Measurements from ENCODE around the gene RASGEF1B. TPM values are rescaled to one million over a fixed set of nuclear protein-coding genes. Genes with fewer than 3 reads are reported as not detected.

Gene RASGEF1B
- total and polyA plus RNA-seq, 5 donors from 2014 or later, result 1.1 to 28.0 (median 2.4) TPM

DNA sequence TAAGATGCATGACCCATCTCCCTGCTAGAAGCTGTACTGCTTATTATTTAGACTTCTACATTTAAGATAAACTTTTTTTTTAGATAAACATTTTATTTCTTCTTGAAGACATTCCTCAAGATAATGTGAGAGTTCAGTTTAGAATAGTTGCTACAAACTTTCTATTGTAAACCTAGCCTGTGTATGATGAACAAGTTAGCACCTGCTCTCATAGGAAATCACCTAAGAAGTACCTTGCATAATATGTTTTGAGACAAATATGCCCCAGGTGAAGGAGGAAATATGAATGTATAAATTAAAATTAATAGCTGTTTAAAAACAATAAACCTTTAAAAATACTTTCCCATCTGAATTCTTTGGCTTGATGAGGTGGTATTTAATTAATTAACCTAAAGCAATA, 35.6 kb downstream of the RASGEF1B start:
- Histone ChIP-seq H3K27ac (ENCODE audit: insufficient read depth, low read length, poor library complexity, severe bottlenecking) (no peak overlapping the region), H3K36me3 (ENCODE audit: control insufficient read depth, insufficient read depth, low read length) (peaks cover 4% of the 10 kb centered on the region), H3K4me3 (ENCODE audit: low read depth, low read length) (no peak overlapping the region), H3K9me3 (ENCODE audit: control insufficient read depth in 2 of 2, low read length in 2 of 2) (no peaks in the 10 kb centered on the region), H3K27me3 (ENCODE audit: control insufficient read depth, insufficient read depth, low read length) (no peaks in the 10 kb centered on the region), H3K4me1 (ENCODE audit: control insufficient read depth, insufficient read depth, low read length, poor library complexity, severe bottlenecking) (peaks cover 4% of the 10 kb centered on the region)
- H3K4me1 Mint-ChIP-seq, result peaks cover 5 to 14% (median 7%) of the 10 kb centered on the region in 4 donors
- no peak for DNase-seq
- no peaks in the 10 kb centered on the region for H3K27me3 Mint-ChIP-seq
- no peak for ATAC-seq (ENCODE audit: low read depth in 2 of 2)
- H3K4me3 Mint-ChIP-seq, result no peak overlapping the region
- H3K9me3 Mint-ChIP-seq, result peaks cover 0 to 2% (median 0%) of the 10 kb centered on the region in 7 donors
- H3K27ac Mint-ChIP-seq, result no peak overlapping the region
- peaks cover 30% of the 10 kb centered on the region for H3K36me3 Mint-ChIP-seq

DNA sequence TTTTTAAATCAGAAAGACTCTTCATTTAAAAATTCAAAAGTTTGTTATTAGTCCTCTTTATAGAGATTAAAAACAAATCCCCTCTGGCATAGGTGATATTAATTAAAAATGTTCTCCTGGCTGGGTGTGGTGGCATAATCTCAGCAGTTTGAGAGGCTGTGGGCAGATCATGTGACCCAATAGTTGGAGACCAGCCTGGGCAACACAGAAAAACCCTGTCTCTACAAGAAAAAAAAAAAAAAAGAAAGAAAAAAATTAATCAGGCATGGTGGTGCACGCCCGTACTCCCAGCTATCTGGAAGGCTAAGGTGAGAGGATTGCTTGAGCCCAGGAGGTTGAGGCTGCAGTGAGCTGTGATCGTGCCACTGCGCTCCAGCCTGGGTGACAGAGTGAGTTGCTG, 38.9 kb downstream of the RASGEF1B start:
- Histone ChIP-seq H3K27me3 (ENCODE audit: control insufficient read depth, insufficient read depth, low read length) (no peaks in the 10 kb centered on the region), H3K36me3 (ENCODE audit: control insufficient read depth, insufficient read depth, low read length) (no peaks in the 10 kb centered on the region), H3K27ac (ENCODE audit: insufficient read depth, low read length, poor library complexity, severe bottlenecking) (no peak overlapping the region), H3K4me1 (ENCODE audit: control insufficient read depth, insufficient read depth, low read length, poor library complexity, severe bottlenecking) (peaks cover 4% of the 10 kb centered on the region), H3K9me3 (ENCODE audit: control insufficient read depth in 2 of 2, low read length in 2 of 2) (no peaks in the 10 kb centered on the region), H3K4me3 (ENCODE audit: low read depth, low read length) (no peak overlapping the region)
- peaks cover 5 to 14% (median 7%) of the 10 kb centered on the region in 4 donors for H3K4me1 Mint-ChIP-seq
- peak overlapping the region in 1 of 4 donors; percentile 32 for H3K4me3 Mint-ChIP-seq
- no peaks in the 10 kb centered on the region for H3K27me3 Mint-ChIP-seq
- ATAC-seq (ENCODE audit: low read depth in 2 of 2), result no peak
- H3K9me3 Mint-ChIP-seq, result peaks cover 0 to 1% (median 0%) of the 10 kb centered on the region in 7 donors
- DNase-seq, result peak in 1 of 3 donors; percentile 82
- H3K27ac Mint-ChIP-seq, result peak overlapping the region in 1 of 3 donors; percentile 29
- peaks cover 25% of the 10 kb centered on the region for H3K36me3 Mint-ChIP-seq

GRCh38 chr4:81431971-81432370, 39.7 kb downstream of the RASGEF1B start:
- Histone ChIP-seq H3K4me3 (ENCODE audit: low read depth, low read length) (no peak overlapping the region), H3K36me3 (ENCODE audit: control insufficient read depth, insufficient read depth, low read length) (no peaks in the 10 kb centered on the region), H3K4me1 (ENCODE audit: control insufficient read depth, insufficient read depth, low read length, poor library complexity, severe bottlenecking) (peaks cover 4% of the 10 kb centered on the region), H3K27me3 (ENCODE audit: control insufficient read depth, insufficient read depth, low read length) (no peaks in the 10 kb centered on the region), H3K9me3 (ENCODE audit: control insufficient read depth in 2 of 2, low read length in 2 of 2) (no peaks in the 10 kb centered on the region), H3K27ac (ENCODE audit: insufficient read depth, low read length, poor library complexity, severe bottlenecking) (no peak overlapping the region)
- Mint-ChIP-seq H3K27me3 (no peaks in the 10 kb centered on the region), H3K4me3 (no peak overlapping the region), H3K9me3 (peaks cover 0 to 1% (median 0%) of the 10 kb centered on the region in 7 donors), H3K4me1 (peaks cover 5 to 14% (median 7%) of the 10 kb centered on the region in 4 donors), H3K27ac (peak overlapping the region in 1 of 3 donors; percentile 29), H3K36me3 (peaks cover 28% of the 10 kb centered on the region)
- no peak for ATAC-seq (ENCODE audit: low read depth in 2 of 2)
- DNase-seq, result no peak

- Histone ChIP-seq H3K27me3 (ENCODE audit: control insufficient read depth, insufficient read depth, low read length) (no peaks in the 10 kb centered on the region), H3K27ac (ENCODE audit: insufficient read depth, low read length, poor library complexity, severe bottlenecking) (no peak overlapping the region), H3K4me1 (ENCODE audit: control insufficient read depth, insufficient read depth, low read length, poor library complexity, severe bottlenecking) (peaks cover 4% of the 10 kb centered on the region), H3K4me3 (ENCODE audit: low read depth, low read length) (no peak overlapping the region), H3K9me3 (ENCODE audit: control insufficient read depth in 2 of 2, low read length in 2 of 2) (no peaks in the 10 kb centered on the region), H3K36me3 (ENCODE audit: control insufficient read depth, insufficient read depth, low read length) (no peaks in the 10 kb centered on the region)
- DNase-seq, result no peak
- peaks cover 0 to 1% (median 0%) of the 10 kb centered on the region in 7 donors for H3K9me3 Mint-ChIP-seq
- H3K4me1 Mint-ChIP-seq, result peaks cover 5 to 14% (median 7%) of the 10 kb centered on the region in 4 donors
- no peak overlapping the region for H3K27ac Mint-ChIP-seq
- H3K27me3 Mint-ChIP-seq, result no peaks in the 10 kb centered on the region
- ATAC-seq (ENCODE audit: low read depth in 2 of 2), result no peak
- H3K4me3 Mint-ChIP-seq, result no peak overlapping the region
- H3K36me3 Mint-ChIP-seq, result peaks cover 28% of the 10 kb centered on the region
Observed at GRCh38 chr4:81429607-81430006, 42.1 kb downstream of the RASGEF1B start.

DNA sequence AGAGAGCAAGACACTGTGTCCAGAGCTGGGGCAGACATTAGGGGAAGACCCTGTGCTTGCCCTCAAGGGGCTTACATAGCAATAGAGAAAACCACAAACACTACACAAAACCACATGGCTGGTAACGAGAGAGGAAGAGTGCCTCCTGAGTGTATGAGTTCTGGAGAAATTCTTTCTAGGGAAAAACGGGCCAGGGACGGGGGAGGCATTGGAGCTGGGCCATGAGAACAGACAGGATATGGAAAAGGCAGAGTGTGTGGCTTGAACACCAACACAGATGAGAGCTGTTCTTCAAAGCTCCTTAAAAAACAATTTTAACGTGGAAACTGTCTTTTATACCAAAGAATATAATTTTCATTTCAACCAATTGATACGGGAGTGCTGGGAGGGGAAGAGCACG, 42.7 kb downstream of the RASGEF1B start:
- H3K27me3 ChIP-seq (ENCODE audit: control insufficient read depth, insufficient read depth, low read length), result no peaks in the 10 kb centered on the region
- DNase-seq (no peak), ATAC-seq (ENCODE audit: low read depth in 2 of 2) (no peak)
- Mint-ChIP-seq H3K27me3 (no peaks in the 10 kb centered on the region), H3K36me3 (peaks cover 23% of the 10 kb centered on the region), H3K9me3 (no peaks in the 10 kb centered on the region), H3K4me1 (peaks cover 5 to 12% (median 7%) of the 10 kb centered on the region in 4 donors), H3K27ac (no peak overlapping the region), H3K4me3 (no peak overlapping the region)
- H3K9me3 ChIP-seq (ENCODE audit: control insufficient read depth in 2 of 2, low read length in 2 of 2), result no peaks in the 10 kb centered on the region
- peaks cover 4% of the 10 kb centered on the region for H3K4me1 ChIP-seq (ENCODE audit: control insufficient read depth, insufficient read depth, low read length, poor library complexity, severe bottlenecking)
- no peak overlapping the region for H3K4me3 ChIP-seq (ENCODE audit: low read depth, low read length)
- H3K36me3 ChIP-seq (ENCODE audit: control insufficient read depth, insufficient read depth, low read length), result no peaks in the 10 kb centered on the region
- no peak overlapping the region for H3K27ac ChIP-seq (ENCODE audit: insufficient read depth, low read length, poor library complexity, severe bottlenecking)

DNA sequence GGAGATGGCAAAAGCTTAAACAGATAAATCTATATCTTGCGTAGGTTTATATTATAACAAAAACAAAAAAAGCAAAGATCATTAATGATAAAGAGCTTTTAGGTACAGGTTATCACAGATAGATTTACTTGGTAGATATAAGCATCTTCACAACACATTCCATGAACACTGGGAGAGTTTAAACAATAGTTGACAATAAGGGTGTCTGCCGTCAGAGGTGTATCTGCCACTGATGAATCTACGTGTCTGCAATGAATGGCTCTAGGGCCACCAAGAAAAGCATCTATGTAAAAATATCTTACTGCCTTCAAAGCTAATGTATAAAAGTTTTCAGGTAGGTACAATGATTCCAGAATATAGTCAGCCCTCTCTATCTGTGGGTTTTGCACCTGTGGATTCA, 43.7 kb downstream of the RASGEF1B start:
- Mint-ChIP-seq H3K27ac (no peak overlapping the region), H3K36me3 (peaks cover 23% of the 10 kb centered on the region), H3K9me3 (no peaks in the 10 kb centered on the region), H3K4me1 (peaks cover 0 to 10% (median 7%) of the 10 kb centered on the region in 4 donors), H3K4me3 (no peak overlapping the region), H3K27me3 (no peaks in the 10 kb centered on the region)
- no peak for ATAC-seq (ENCODE audit: low read depth in 2 of 2)
- no peak overlapping the region for H3K4me3 ChIP-seq (ENCODE audit: low read depth, low read length)
- H3K27ac ChIP-seq (ENCODE audit: insufficient read depth, low read length, poor library complexity, severe bottlenecking), result no peak overlapping the region
- H3K27me3 ChIP-seq (ENCODE audit: control insufficient read depth, insufficient read depth, low read length), result no peaks in the 10 kb centered on the region
- H3K9me3 ChIP-seq (ENCODE audit: control insufficient read depth in 2 of 2, low read length in 2 of 2), result no peaks in the 10 kb centered on the region
- H3K36me3 ChIP-seq (ENCODE audit: control insufficient read depth, insufficient read depth, low read length), result no peaks in the 10 kb centered on the region
- no peak for DNase-seq
- H3K4me1 ChIP-seq (ENCODE audit: control insufficient read depth, insufficient read depth, low read length, poor library complexity, severe bottlenecking), result peaks cover 4% of the 10 kb centered on the region

DNA sequence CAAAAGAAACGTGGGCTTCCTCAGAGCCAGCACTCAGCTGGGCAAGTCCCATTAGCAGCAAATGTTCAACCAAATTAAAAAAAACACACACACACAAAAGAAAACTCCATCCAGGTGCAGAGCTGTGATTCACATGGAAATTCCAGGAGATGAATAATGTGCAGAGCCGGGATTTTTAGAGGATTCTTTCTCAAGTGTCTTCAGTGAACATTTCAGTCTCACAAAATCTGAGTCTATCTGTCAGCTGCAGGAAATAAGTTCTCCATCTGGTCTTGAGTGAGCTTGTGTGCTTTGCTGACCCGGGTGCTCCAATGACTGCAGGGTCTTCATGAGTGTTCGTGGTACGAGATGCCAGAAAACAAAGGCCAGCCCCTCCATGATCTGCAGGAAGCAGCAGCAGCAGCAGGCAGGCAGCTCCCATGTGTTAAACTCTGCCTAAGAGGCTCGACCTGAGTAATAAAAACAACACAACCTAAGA, 44.3 kb downstream of the RASGEF1B start:
- no peak overlapping the region for H3K27ac Mint-ChIP-seq
- no peaks in the 10 kb centered on the region for H3K9me3 Mint-ChIP-seq
- no peaks in the 10 kb centered on the region for H3K4me1 ChIP-seq (ENCODE audit: control insufficient read depth, insufficient read depth, low read length, poor library complexity, severe bottlenecking)
- H3K36me3 ChIP-seq (ENCODE audit: control insufficient read depth, insufficient read depth, low read length), result no peaks in the 10 kb centered on the region
- H3K4me3 ChIP-seq (ENCODE audit: low read depth, low read length), result no peak overlapping the region
- DNase-seq, result no peak
- no peak for ATAC-seq (ENCODE audit: low read depth in 2 of 2)
- H3K27me3 Mint-ChIP-seq, result no peaks in the 10 kb centered on the region
- no peaks in the 10 kb centered on the region for H3K27me3 ChIP-seq (ENCODE audit: control insufficient read depth, insufficient read depth, low read length)
- H3K36me3 Mint-ChIP-seq, result peaks cover 22% of the 10 kb centered on the region
- H3K4me1 Mint-ChIP-seq, result peaks cover 0 to 8% (median 4%) of the 10 kb centered on the region in 4 donors
- H3K27ac ChIP-seq (ENCODE audit: insufficient read depth, low read length, poor library complexity, severe bottlenecking), result no peak overlapping the region
- H3K9me3 ChIP-seq (ENCODE audit: control insufficient read depth in 2 of 2, low read length in 2 of 2), result no peaks in the 10 kb centered on the region
- H3K4me3 Mint-ChIP-seq, result no peak overlapping the region

DNA sequence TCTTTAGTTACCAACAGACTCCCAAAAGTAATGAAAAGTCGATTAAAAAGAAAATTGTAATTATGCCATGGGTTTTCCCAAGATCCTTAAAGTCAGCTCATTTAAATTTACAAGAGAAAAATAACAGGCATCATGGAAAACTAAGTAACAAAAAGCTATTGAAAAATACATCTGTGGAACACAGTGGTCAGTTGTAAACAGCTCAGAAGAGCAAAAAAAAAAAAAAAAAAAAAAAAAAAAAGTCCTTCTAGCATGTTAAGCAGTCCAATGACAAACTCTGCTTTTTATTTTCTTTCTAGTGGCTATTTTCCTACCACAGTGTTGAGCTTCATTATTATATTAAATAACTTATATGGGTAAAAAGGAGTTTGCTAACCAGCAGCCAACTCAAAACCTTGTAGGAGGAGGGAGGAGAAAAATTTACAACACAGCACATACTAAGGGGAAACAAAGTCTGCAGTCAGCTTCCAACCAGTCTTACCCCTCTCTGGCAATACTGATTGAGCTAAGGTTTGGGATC, 44.9 kb downstream of the RASGEF1B start:
- H3K9me3 Mint-ChIP-seq, result no peaks in the 10 kb centered on the region
- no peaks in the 10 kb centered on the region for H3K36me3 ChIP-seq (ENCODE audit: control insufficient read depth, insufficient read depth, low read length)
- DNase-seq (no peak), ATAC-seq (ENCODE audit: low read depth in 2 of 2) (no peak)
- no peaks in the 10 kb centered on the region for H3K27me3 Mint-ChIP-seq
- H3K4me1 Mint-ChIP-seq, result peaks cover 0 to 2% (median 0%) of the 10 kb centered on the region in 4 donors
- H3K4me3 ChIP-seq (ENCODE audit: low read depth, low read length), result no peak overlapping the region
- no peaks in the 10 kb centered on the region for H3K4me1 ChIP-seq (ENCODE audit: control insufficient read depth, insufficient read depth, low read length, poor library complexity, severe bottlenecking)
- H3K9me3 ChIP-seq (ENCODE audit: control insufficient read depth in 2 of 2, low read length in 2 of 2), result no peaks in the 10 kb centered on the region
- no peak overlapping the region for H3K27ac ChIP-seq (ENCODE audit: insufficient read depth, low read length, poor library complexity, severe bottlenecking)
- peaks cover 18% of the 10 kb centered on the region for H3K36me3 Mint-ChIP-seq
- H3K27ac Mint-ChIP-seq, result no peak overlapping the region
- no peaks in the 10 kb centered on the region for H3K27me3 ChIP-seq (ENCODE audit: control insufficient read depth, insufficient read depth, low read length)
- H3K4me3 Mint-ChIP-seq, result no peak overlapping the region
